ENCODE data around the gene CFC1B. TPM values are rescaled to one million over a fixed set of nuclear protein-coding genes. Genes with fewer than 3 reads are reported as not detected.
"Not testable (repeated sequence)": the region's sequence is repeated elsewhere in the genome, so short reads cannot be mapped to it uniquely, and the experiment has no call there.

CFC1B gene
- polyA plus RNA-seq, 1 experiment, result not detected

DNA sequence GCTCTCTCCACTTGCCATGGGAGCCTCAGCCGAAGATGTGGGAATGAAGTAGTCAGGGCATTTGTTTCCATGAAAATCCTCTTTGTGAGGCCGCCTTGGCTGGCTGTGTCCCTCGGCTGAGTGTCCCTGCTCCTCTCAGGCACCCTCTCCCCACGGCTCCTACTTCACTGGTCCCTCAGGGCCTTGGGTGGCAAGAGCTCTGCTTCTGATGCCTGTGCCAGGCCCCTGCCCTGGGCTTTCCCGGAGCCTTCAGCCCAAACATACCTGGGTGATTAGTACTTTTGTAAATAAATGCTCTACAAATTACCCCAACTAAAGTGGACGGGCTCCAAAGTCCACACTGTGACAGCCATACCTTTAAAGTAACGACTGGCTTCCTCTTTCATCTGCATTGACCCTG, 15.6 kb downstream of the CFC1B start:
- H3K36me3 ChIP-seq (ENCODE audit: control insufficient read depth, insufficient read depth, low read length); CTCF ChIA-PET; H3K4me3 ChIP-seq (ENCODE audit: low read depth, low read length); H3K27me3 ChIP-seq (ENCODE audit: control insufficient read depth, insufficient read depth, low read length); DNase-seq (ENCODE audit: low read depth); POLR2A ChIA-PET: not testable (repeated sequence)

DNA sequence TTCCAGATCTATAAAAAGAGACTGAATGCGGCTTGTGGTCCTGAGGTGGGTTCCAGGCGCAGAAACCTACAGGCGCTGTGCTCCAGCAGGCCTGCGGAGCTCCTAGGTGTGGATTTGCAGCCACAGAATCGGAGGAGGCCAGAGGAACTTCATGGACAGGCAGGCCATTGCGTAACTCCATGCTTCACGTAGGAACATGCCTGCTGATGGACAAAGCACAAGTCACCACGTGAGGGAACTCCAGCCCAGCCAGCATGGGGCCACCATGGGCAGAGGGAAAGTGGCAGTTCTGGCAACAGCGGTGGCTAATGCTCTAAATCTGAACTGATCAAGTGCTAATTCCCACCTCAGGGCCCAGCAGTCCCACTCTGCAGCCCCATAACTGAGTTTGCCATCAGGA, 17.2 kb downstream of the CFC1B start:
- H3K36me3 ChIP-seq (ENCODE audit: control insufficient read depth, insufficient read depth, low read length); H3K4me3 ChIP-seq (ENCODE audit: low read depth, low read length); DNase-seq (ENCODE audit: low read depth); POLR2A ChIA-PET; CTCF ChIA-PET; H3K27me3 ChIP-seq (ENCODE audit: control insufficient read depth, insufficient read depth, low read length): not testable (repeated sequence)

DNA sequence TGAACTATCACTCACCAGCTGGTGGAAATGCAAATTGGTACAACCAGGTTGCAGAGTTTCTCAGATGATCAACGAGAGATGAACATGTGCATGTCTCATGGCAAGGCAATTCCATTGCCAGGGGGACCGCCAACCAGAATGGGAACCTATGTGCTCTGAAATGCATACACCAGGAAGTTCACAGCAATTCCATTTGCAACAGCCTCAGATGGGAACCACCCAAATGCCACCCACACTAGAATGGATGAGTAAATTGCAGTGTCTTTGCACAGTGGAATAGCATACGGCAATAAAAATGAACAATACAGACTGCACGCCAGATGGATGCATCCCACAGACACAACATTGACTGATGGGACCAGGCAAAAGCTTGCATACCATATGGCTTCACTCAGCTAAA, 21.8 kb downstream of the CFC1B start:
- H3K4me3 ChIP-seq (ENCODE audit: low read depth, low read length); POLR2A ChIA-PET: not testable (repeated sequence)

DNA sequence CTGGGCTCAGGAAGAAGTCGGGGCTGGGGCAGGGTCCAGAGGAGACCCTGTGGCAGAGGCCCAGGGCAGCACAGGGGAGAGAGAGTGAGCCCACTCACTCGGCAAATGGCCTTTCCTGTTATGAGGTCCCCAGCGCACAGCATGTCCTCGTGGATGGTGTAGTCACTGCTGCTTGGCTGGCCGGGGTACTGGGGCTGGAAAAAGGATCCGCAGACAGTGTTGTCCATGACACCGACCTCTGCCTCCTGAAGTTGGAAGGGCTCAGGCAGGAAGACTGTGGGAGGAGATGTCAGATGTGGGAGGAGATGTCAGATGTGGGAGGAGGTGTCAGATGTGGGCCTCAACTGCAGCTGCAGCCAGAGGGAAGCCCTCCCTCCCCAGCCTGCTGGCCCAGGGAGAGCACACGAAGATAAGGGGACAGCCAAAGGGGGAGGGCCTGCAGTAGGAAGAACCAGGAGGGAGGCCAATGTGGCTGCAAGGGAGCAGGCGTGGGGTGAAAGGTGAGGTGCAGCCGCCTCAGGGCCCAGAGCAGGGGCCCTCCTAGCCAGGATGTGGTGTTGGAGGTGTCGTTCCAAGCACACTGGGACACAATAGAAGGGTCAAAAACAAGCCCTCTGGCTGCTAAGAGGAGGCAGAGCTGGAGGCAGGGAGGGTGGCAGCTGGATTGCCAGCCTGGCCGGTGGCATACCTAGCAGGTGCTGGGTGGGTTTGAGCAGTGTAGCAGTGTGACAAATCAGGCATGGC, 22.9 kb downstream of the CFC1B start:
- CTCF ChIA-PET; POLR2A ChIA-PET; DNase-seq (ENCODE audit: low read depth): not testable (repeated sequence)

More for the DNA sequence above, 21.8 kb downstream of the CFC1B start:
- H3K27me3 ChIP-seq (ENCODE audit: control insufficient read depth, insufficient read depth, low read length); CTCF ChIA-PET; H3K36me3 ChIP-seq (ENCODE audit: control insufficient read depth, insufficient read depth, low read length); DNase-seq (ENCODE audit: low read depth): not testable (repeated sequence)

DNA sequence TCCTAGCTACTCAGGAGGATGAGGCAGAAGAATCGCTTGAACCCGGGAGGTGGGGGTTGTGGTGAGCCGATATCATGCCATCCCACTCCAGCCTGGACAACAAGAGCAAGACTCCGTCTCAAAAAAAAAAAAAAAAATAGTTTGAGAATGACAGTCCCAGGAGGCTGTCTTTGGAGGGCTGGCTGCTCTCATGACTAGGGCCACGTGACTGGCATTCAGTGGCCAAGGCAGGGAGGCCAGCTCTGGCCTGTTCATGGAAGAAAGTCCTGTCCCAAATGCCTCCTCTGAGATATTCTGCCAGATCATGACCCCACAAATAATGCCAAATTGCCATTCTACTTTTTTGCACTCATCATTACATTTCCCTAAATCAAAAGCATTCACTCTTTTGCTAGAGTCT, 24.0 kb downstream of the CFC1B start:
- H3K4me3 ChIP-seq (ENCODE audit: low read depth, low read length); DNase-seq (ENCODE audit: low read depth); CTCF ChIA-PET; H3K27me3 ChIP-seq (ENCODE audit: control insufficient read depth, insufficient read depth, low read length); POLR2A ChIA-PET; H3K36me3 ChIP-seq (ENCODE audit: control insufficient read depth, insufficient read depth, low read length): not testable (repeated sequence)

More for the DNA sequence above, 22.9 kb downstream of the CFC1B start:
- H3K27me3 ChIP-seq (ENCODE audit: control insufficient read depth, insufficient read depth, low read length); H3K36me3 ChIP-seq (ENCODE audit: control insufficient read depth, insufficient read depth, low read length); H3K4me3 ChIP-seq (ENCODE audit: low read depth, low read length): not testable (repeated sequence)

DNA sequence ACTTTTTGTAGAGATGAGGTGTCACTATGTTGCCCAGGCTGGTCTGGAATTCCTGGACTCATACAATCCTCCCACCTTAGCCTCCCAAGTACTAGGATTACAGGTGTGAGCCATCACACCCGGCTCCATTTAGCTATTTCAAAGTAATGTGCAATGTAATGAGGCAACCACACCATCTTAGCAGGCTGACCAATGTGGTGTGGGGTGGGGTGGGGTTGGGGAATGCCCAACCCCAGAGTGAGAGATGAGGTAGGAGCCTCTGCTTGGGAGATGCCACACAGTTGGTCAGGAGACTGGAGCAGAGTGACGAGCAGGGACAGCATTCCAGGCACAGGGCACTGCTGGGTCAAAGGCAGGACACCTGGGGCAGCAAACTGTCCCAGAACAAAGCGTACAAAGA, 27.4 kb downstream of the CFC1B start:
- POLR2A ChIA-PET; H3K4me3 ChIP-seq (ENCODE audit: low read depth, low read length); CTCF ChIA-PET; H3K36me3 ChIP-seq (ENCODE audit: control insufficient read depth, insufficient read depth, low read length); H3K27me3 ChIP-seq (ENCODE audit: control insufficient read depth, insufficient read depth, low read length); DNase-seq (ENCODE audit: low read depth): not testable (repeated sequence)

DNA sequence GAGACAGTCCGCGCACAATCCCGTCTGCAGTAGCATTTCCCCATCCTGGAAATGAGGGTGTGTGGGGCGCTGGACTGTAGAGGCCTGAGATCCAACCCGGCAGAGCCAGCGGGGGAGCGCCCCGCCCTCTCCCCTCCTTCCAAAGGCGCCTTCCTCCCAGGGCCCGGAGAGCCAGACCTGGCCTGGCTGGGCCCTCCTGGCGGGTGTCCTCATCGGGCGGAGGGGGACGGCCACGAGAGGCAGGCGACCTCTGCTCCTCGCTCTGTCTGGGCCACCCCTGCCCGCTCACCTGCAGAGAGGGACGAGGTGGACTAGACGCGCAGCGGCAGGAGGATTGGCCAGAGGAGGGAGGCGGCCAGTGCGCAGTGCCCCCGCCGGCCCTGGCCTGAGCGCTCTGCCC, 28.5 kb downstream of the CFC1B start:
- DNase-seq (ENCODE audit: low read depth); H3K4me3 ChIP-seq (ENCODE audit: low read depth, low read length); H3K27me3 ChIP-seq (ENCODE audit: control insufficient read depth, insufficient read depth, low read length); CTCF ChIA-PET; H3K36me3 ChIP-seq (ENCODE audit: control insufficient read depth, insufficient read depth, low read length); POLR2A ChIA-PET: not testable (repeated sequence)

DNA sequence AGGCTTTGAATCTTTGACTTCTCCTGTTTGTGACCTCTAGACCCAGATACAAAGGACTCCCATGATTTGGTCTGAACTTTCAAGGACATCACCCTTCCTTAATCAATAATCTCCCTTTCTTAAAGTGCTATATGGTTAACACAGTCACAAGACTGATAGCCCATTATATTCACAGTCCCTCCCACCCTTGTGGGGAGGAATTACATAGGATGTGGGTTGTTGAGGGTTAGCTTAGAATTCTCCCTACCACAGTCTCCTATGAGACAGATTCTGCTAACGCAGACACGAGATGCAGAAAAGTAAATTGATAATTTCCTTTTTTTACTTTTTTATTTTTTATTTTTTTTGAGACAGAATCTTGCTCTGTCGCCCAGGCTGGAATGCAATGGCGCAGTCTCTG, 33.2 kb downstream of the CFC1B start:
- H3K4me3 ChIP-seq (ENCODE audit: low read depth, low read length); H3K27me3 ChIP-seq (ENCODE audit: control insufficient read depth, insufficient read depth, low read length); CTCF ChIA-PET; H3K36me3 ChIP-seq (ENCODE audit: control insufficient read depth, insufficient read depth, low read length); POLR2A ChIA-PET; DNase-seq (ENCODE audit: low read depth): not testable (repeated sequence)

DNA sequence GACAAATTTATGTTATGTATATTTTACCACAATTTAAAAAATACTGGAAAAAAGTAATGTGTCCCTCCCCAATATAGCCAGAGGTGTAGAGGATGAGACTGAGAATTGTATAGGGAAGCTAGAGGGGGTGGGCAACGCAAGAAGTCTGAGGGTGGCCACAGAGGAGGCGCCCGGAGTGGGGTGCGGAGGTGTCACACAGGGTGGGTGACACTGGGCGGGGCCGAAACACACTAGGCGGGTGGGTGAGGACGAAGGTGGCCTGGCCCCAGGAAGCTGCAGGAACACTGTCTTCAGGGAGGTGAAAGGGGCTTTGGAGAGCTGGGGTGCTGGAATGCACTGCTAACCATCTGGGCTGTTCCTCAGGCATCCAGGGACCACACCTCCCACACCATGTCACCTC, 35.4 kb downstream of the CFC1B start:
- CTCF ChIA-PET; POLR2A ChIA-PET; DNase-seq (ENCODE audit: low read depth); H3K27me3 ChIP-seq (ENCODE audit: control insufficient read depth, insufficient read depth, low read length); H3K4me3 ChIP-seq (ENCODE audit: low read depth, low read length); H3K36me3 ChIP-seq (ENCODE audit: control insufficient read depth, insufficient read depth, low read length): not testable (repeated sequence)

DNA sequence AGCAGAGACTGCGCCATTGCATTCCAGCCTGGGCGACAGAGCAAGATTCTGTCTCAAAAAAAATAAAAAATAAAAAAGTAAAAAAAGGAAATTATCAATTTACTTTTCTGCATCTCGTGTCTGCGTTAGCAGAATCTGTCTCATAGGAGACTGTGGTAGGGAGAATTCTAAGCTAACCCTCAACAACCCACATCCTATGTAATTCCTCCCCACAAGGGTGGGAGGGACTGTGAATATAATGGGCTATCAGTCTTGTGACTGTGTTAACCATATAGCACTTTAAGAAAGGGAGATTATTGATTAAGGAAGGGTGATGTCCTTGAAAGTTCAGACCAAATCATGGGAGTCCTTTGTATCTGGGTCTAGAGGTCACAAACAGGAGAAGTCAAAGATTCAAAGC, 45.1 kb downstream of the CFC1B start:
- H3K36me3 ChIP-seq (ENCODE audit: control insufficient read depth, insufficient read depth, low read length); POLR2A ChIA-PET; H3K27me3 ChIP-seq (ENCODE audit: control insufficient read depth, insufficient read depth, low read length); CTCF ChIA-PET; H3K4me3 ChIP-seq (ENCODE audit: low read depth, low read length); DNase-seq (ENCODE audit: low read depth): not testable (repeated sequence)

DNA sequence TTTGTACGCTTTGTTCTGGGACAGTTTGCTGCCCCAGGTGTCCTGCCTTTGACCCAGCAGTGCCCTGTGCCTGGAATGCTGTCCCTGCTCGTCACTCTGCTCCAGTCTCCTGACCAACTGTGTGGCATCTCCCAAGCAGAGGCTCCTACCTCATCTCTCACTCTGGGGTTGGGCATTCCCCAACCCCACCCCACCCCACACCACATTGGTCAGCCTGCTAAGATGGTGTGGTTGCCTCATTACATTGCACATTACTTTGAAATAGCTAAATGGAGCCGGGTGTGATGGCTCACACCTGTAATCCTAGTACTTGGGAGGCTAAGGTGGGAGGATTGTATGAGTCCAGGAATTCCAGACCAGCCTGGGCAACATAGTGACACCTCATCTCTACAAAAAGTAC, 50.9 kb downstream of the CFC1B start:
- POLR2A ChIA-PET; H3K27me3 ChIP-seq (ENCODE audit: control insufficient read depth, insufficient read depth, low read length); H3K4me3 ChIP-seq (ENCODE audit: low read depth, low read length); CTCF ChIA-PET; DNase-seq (ENCODE audit: low read depth); H3K36me3 ChIP-seq (ENCODE audit: control insufficient read depth, insufficient read depth, low read length): not testable (repeated sequence)

DNA sequence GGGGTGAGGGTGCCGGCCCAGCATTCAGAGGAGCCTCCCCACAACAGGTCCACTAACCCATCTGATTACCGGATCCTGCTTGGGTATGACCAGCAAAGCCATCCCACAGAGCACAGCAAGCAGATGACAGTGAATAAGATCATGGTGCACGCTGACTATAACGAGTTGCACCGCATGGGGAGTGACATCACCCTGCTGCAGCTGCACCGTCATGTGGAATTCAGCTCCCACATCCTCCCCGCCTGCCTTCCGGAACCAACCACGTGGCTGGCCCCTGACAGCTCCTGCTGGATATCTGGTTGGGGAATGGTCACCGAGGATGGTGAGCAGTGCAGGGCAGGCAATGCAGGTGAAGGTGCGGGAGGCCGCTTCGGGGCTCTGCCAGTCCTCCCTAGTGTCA, 53.2 kb downstream of the CFC1B start:
- POLR2A ChIA-PET; H3K27me3 ChIP-seq (ENCODE audit: control insufficient read depth, insufficient read depth, low read length); H3K36me3 ChIP-seq (ENCODE audit: control insufficient read depth, insufficient read depth, low read length); DNase-seq (ENCODE audit: low read depth); CTCF ChIA-PET; H3K4me3 ChIP-seq (ENCODE audit: low read depth, low read length): not testable (repeated sequence)

DNA sequence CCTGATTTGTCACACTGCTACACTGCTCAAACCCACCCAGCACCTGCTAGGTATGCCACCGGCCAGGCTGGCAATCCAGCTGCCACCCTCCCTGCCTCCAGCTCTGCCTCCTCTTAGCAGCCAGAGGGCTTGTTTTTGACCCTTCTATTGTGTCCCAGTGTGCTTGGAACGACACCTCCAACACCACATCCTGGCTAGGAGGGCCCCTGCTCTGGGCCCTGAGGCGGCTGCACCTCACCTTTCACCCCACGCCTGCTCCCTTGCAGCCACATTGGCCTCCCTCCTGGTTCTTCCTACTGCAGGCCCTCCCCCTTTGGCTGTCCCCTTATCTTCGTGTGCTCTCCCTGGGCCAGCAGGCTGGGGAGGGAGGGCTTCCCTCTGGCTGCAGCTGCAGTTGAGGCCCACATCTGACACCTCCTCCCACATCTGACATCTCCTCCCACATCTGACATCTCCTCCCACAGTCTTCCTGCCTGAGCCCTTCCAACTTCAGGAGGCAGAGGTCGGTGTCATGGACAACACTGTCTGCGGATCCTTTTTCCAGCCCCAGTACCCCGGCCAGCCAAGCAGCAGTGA, 55.3 kb downstream of the CFC1B start:
- H3K4me3 ChIP-seq (ENCODE audit: low read depth, low read length); POLR2A ChIA-PET; DNase-seq (ENCODE audit: low read depth); CTCF ChIA-PET; H3K36me3 ChIP-seq (ENCODE audit: control insufficient read depth, insufficient read depth, low read length); H3K27me3 ChIP-seq (ENCODE audit: control insufficient read depth, insufficient read depth, low read length): not testable (repeated sequence)

DNA sequence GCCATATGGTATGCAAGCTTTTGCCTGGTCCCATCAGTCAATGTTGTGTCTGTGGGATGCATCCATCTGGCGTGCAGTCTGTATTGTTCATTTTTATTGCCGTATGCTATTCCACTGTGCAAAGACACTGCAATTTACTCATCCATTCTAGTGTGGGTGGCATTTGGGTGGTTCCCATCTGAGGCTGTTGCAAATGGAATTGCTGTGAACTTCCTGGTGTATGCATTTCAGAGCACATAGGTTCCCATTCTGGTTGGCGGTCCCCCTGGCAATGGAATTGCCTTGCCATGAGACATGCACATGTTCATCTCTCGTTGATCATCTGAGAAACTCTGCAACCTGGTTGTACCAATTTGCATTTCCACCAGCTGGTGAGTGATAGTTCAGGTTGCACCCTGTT, 56.5 kb downstream of the CFC1B start:
- POLR2A ChIA-PET; H3K27me3 ChIP-seq (ENCODE audit: control insufficient read depth, insufficient read depth, low read length); H3K36me3 ChIP-seq (ENCODE audit: control insufficient read depth, insufficient read depth, low read length); H3K4me3 ChIP-seq (ENCODE audit: low read depth, low read length); CTCF ChIA-PET; DNase-seq (ENCODE audit: low read depth): not testable (repeated sequence)
